Ishikawa (cell line): Measurements from ENCODE around the gene RMI2.

Source experiments
- CEBPB ChIP-seq: IDR thresholded peaks from 2 replicates; pipeline ENCODE4 v1.6.1; 2012
- CREB1 ChIP-seq: IDR thresholded peaks from 2 replicates; pipeline ENCODE4 v1.6.1; 2012; ENCODE audit warnings: low read depth
- EGR1 ChIP-seq: IDR thresholded peaks from 2 replicates; pipeline ENCODE4 v1.6.1; 2012
- EP300 ChIP-seq: IDR thresholded peaks from 2 replicates; pipeline ENCODE4 v1.6.1; 2012; ENCODE audit warnings: borderline replicate concordance
- FOXM1 ChIP-seq: IDR thresholded peaks from 2 replicates; pipeline ENCODE4 v1.6.1; 2012; ENCODE audit warnings: low read depth, borderline replicate concordance
- NFIC ChIP-seq: IDR thresholded peaks from 2 replicates; pipeline ENCODE4 v1.6.1; 2012
- RAD21 ChIP-seq: IDR thresholded peaks from 2 replicates; pipeline ENCODE4 v1.6.1; 2012; ENCODE audit warnings: low read depth
- TAF1 ChIP-seq: IDR thresholded peaks from 2 replicates; pipeline ENCODE4 v1.6.1; 2012; ENCODE audit warnings: low read depth, mild to moderate bottlenecking
- TCF12 ChIP-seq: IDR thresholded peaks from 2 replicates; pipeline ENCODE4 v1.6.1; 2012; ENCODE audit warnings: low read depth
- TEAD4 ChIP-seq: IDR thresholded peaks from 2 replicates; pipeline ENCODE4 v1.6.1; 2012
- YY1 ChIP-seq: IDR thresholded peaks from 2 replicates; pipeline ENCODE4 v1.6.1; 2012; ENCODE audit warnings: low read depth
- ZBTB7A ChIP-seq: IDR thresholded peaks from 2 replicates; pipeline ENCODE4 v1.6.1; 2012; ENCODE audit warnings: low read depth
- TF ChIP-seq, protein P1 (sequence below): IDR thresholded peaks from 2 replicates; pipeline ENCODE4 v1.6.1; 2012
- TF ChIP-seq, protein P2 (sequence below): IDR thresholded peaks from 2 replicates; pipeline ENCODE4 v1.6.1; 2012
- TF ChIP-seq, protein P3 (sequence below): IDR thresholded peaks from 2 replicates; pipeline ENCODE4 v1.6.1; 2012; ENCODE audit warnings: low read depth, mild to moderate bottlenecking

RMI2 gene

DNA sequence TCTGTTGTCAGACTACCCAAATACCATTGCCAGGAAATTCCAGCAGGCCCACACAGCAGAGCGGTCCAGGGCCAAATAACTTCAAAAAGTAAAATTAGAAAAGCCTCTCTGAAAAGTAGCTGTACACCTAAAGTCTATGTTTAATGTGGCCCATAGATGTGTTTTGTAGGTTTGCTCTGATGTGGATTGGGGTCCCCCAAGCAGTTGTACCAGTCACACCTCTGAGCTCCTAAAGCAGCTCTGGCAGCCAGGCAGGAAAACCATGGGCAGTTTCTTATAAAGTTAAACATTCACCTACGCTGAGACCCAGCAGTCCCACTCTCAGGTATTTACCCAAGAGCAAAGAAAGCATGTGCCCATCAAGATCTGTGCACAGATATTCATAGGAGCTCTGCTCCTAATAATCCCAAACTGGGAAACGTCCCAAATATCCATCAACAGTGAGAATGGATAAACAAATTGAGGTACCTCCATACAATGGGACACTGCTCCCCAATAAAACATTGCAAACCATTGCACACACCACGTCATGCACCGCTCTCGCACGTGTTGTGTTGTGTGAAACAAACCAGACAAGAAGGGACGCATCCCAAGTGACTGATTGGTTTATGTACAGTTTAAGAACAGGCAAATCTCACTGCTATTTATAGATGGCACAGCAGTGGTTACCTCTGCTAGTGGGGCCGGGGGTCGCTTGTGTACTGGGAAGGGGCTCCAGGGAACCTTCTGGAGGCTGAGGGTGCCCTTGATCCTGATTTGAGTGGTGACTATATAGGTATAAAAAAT, 48.4 kb upstream of the RMI2 start:
- TF ChIP-seq TAF1: no peak
- no peak for TF ChIP-seq YY1
- no peak for TF ChIP-seq NFIC
- TF ChIP-seq EGR1: no peak
- TF ChIP-seq CREB1: no peak

DNA sequence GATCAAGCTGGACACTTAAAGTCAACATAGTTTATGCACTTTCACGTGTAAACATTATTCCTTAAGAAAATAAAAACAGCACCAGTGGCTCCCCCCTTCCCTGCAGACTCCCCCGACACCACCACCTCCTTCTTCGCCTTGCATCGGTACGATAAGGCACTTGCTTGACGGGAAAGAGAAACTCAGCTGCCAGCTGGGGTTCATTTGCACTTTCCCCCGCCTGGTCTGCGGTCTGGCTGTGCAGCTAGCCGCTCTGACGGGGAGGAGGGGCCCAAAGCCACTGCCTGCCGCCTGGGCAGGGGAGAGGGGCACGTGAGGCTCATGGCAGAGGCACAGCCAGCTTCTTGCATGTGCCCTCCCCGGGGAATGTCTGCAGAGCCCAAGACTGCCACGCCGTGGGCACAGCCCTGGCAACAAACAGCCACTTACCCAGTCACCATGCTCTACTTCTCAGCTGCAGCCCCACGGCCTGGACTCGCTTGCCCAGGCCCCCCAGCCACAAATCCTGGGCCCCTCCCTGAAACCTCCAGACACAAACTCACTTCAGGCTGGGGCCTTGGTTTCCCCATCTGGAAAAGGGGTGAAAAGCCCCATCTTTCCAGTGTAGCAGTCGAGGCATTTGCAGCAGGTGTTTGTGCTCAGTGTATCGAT, 47.6 kb upstream of the RMI2 start:
- TF ChIP-seq EGR1 (no peak), NFIC (no peak)

DNA sequence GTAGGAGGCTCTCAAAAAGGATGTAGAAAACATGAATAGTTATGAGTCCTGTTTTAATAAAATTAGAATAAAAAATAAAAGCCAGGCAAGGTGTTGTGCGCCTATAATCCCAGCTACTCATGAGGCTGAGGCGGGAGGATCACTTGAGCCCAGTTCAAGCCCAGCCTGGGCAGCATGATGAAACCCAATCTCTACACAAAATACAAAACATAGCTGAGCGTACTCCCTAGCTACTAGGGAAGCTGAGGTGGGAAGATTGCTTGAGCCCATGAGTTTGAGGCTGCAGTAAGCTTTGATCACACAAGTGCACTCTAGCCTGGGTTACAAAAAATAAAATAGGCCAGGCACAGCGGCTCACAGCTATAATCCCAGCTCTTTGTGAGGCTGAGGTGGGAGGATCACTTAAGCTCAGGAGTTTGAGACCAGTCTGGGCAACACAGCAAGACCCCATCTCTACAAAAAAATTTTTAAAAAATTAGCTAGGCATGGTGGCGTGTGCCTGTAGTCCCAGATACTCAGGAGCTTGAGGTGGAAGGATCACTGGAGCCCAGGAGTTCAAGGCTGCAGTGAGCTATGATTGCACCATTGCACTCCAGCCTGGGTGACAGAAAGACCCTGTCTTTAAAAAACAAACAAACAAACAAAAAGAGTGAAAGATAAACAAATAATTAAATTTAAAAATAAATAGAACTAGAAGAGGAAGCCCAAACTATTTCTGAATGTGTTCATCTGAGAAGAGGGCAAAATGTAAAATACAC, 46.9 kb upstream of the RMI2 start:
- TF ChIP-seq EGR1 (no peak), RAD21 (no peak), NFIC (no peak), FOXM1 (no peak), TAF1 (no peak), CREB1 (no peak), TCF12 (no peak), YY1 (no peak), EP300 (no peak), CEBPB (no peak), ZBTB7A (no peak), TEAD4 (no peak)
- TF ChIP-seq, protein P1, sequence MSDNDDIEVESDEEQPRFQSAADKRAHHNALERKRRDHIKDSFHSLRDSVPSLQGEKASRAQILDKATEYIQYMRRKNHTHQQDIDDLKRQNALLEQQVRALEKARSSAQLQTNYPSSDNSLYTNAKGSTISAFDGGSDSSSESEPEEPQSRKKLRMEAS: no peak
- TF ChIP-seq, protein P2, sequence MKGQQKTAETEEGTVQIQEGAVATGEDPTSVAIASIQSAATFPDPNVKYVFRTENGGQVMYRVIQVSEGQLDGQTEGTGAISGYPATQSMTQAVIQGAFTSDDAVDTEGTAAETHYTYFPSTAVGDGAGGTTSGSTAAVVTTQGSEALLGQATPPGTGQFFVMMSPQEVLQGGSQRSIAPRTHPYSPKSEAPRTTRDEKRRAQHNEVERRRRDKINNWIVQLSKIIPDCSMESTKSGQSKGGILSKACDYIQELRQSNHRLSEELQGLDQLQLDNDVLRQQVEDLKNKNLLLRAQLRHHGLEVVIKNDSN: no peak
- TF ChIP-seq, protein P3, sequence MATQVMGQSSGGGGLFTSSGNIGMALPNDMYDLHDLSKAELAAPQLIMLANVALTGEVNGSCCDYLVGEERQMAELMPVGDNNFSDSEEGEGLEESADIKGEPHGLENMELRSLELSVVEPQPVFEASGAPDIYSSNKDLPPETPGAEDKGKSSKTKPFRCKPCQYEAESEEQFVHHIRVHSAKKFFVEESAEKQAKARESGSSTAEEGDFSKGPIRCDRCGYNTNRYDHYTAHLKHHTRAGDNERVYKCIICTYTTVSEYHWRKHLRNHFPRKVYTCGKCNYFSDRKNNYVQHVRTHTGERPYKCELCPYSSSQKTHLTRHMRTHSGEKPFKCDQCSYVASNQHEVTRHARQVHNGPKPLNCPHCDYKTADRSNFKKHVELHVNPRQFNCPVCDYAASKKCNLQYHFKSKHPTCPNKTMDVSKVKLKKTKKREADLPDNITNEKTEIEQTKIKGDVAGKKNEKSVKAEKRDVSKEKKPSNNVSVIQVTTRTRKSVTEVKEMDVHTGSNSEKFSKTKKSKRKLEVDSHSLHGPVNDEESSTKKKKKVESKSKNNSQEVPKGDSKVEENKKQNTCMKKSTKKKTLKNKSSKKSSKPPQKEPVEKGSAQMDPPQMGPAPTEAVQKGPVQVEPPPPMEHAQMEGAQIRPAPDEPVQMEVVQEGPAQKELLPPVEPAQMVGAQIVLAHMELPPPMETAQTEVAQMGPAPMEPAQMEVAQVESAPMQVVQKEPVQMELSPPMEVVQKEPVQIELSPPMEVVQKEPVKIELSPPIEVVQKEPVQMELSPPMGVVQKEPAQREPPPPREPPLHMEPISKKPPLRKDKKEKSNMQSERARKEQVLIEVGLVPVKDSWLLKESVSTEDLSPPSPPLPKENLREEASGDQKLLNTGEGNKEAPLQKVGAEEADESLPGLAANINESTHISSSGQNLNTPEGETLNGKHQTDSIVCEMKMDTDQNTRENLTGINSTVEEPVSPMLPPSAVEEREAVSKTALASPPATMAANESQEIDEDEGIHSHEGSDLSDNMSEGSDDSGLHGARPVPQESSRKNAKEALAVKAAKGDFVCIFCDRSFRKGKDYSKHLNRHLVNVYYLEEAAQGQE: no peak

DNA sequence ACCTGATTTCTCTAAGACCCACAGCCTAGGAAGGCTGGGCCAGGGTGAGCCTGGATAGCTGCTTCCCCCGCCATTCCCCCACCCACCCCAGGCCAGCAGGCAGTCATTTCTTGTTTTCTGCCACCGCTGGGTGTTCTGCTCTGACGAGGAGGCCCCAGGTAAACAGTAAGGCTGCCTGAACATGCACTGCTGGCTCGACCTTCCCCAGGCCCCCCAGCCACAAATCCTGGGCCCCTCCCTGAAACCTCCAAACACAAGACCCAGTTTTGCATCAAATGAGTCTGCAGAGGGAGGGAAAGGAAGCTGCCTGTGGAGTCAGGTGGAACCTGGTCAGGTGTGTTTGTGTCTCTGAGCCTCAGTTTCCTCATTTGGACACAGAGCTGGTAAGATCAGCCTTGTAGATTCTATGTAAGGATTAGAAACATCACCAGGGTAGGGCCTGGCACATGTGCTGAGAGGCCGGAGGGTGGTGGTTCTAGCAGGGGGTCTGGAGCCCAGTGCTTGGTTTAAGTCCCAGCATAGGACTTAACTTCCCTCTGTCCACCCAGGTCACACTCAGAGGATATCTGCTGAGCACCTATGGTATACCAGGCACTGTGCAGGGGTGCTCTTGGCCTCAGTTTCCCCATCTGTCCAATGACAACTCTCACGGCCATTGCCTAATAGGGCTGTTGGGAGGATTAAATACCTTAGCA, 45.2 kb upstream of the RMI2 start:
- TF ChIP-seq, protein P2: no peak
- TF ChIP-seq, protein P1: no peak
- no peak for TF ChIP-seq YY1
- TF ChIP-seq, protein P3: no peak
- TF ChIP-seq TCF12: no peak
- no peak for TF ChIP-seq TEAD4
- no peak for TF ChIP-seq TAF1
- no peak for TF ChIP-seq FOXM1
- TF ChIP-seq EP300: no peak
- TF ChIP-seq RAD21: no peak
- TF ChIP-seq ZBTB7A: no peak
- no peak for TF ChIP-seq CEBPB
- no peak for TF ChIP-seq EGR1
- TF ChIP-seq NFIC: no peak
- no peak for TF ChIP-seq CREB1

DNA sequence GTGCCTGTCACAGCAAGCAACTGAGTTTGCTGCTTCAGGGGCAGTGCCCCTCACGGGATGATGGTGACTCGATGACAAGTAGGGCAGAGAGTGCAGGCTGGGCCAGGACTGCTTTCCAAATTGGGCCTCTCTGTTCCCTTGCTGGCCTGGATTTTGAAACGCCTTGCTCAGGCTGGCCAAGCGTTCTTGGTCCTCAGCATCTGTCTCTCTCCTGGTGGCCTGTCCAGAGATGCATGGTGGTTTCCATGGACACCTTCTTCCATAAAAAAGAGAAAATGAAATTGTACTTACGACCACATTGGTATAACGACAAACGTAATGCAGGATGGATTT, 44.7 kb upstream of the RMI2 start:
- TF ChIP-seq TCF12 (no peak), EGR1 (no peak), FOXM1 (no peak), CEBPB (no peak), TAF1 (no peak), NFIC (no peak), YY1 (no peak)
- TF ChIP-seq, protein P1: no peak
